HG02938 (cell line): ENCODE measurements around the gene TDG.

Experiments used
- ATAC-seq: cut with Tn5 transposase; IDR thresholded peaks from one replicate; pipeline ENCODE4 v1.9.1; 2021; ENCODE audit warnings: mild to moderate bottlenecking, moderate library complexity; ENCODE audit not compliant: unreplicated experiment

The TDG gene

DNA sequence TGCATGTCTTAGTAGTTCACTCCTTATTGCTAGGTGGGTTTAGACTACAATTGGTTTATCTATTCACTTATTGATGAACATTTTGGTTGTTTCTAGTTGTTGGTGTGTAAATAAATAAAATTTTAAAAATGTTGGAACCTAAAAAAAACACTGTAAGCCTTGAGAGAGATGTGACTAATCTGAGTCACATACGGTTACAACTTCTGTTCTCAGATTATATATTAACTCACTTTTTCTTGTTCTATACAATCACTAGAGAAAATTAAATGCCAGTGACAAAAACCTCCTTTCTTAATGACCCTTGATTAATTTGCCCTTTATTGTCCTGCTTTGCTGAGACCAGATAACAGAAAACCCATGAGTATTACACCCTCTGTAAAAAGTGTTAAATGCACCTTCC lies 7.1 kb upstream of the TDG start:
- ATAC-seq, result no peak

DNA sequence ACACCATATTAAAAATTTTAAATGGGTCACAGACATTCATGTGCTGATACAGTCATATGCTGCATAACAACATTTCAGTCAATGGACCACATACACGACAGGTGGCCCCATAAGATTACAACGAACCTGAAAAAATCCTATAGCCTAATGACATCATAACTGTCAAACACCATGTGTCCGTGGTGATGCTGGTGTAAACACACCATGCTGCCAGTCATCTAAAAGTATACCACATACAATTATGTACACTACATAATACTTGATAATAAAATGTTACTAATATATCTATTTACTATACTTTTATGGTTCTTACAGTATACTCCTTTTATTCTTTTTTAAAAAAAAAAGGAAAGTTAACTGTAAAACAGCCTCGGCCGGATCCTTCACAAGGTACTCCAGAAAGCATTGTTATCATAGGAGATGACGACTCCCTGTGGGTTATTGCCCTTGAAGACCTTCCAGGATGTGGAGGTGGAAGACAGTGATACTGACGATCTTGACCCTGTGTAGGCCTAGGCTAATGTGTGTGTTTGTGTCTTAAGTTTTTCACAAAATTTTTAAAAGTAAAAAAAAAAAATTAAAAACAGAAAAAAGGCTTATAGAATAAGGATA lies 5.0 kb upstream of the TDG start:
- no peak for ATAC-seq

DNA sequence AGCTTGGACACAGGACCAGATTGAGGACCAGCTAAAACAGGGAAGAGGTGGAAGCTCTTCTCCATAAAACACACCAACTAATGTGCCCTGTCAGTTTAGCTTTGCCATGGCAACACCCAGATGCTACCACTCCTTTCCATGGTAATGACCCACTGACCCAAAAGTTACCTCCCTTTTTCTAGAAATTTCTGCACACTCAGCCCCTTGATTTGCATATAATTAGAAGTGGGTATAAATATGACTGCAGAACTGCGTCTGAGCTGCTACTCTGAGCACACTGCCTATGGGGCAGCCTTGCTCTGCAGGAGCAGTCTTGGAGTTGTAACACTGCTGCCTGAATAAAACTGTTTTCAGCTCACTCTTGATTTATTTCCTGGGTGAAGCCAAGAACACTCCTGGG lies 3.2 kb upstream of the TDG start:
- no peak for ATAC-seq

GRCh38 chr12:103964805-103965204 lies 867 bp upstream of the TDG start:
- no peak for ATAC-seq

- no peak for ATAC-seq
Observed at GRCh38 chr12:103965255-103965589, 450 bp upstream of the TDG start.

DNA sequence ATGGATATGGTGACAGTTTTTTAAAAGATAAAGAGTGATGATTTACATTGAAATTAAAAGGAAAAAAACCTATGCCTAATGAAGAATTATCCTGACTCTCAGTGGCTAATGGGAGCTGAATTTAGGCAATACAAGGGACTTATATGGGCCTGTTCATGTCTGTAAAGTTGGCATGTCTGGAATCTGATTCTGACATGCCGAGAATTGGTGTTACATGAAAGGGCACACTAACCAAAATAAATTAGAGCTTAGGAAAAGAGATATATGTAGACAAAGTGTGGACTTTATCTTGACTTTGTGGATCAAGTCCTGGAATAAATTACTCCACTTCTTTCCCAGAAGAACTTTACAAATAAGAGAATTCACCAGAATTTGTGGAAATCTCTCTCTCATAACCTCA lies 1.1 kb downstream of the TDG start:
- ATAC-seq, result no peak

- ATAC-seq, result no peak
Observed at GRCh38 chr12:103969391-103969790, 3.7 kb downstream of the TDG start.

DNA sequence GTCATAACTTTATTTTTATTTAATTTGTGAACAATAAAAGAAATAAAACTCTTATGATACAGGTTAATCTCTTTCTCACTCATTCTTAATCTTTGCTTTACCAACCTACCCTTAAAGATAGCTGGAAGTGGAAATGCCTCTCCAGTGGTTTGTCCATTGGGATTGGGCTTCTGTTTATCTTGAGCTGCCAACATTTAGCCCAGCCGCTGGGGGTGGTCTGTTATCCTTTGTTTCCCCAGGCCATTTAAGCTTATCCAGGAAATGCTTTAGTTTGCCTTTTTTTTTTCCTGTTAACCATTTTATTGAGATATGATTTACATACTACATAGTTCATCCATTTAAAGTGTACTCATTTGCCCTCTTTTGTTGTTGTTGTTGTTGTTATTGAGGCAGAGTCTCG lies 8.2 kb downstream of the TDG start:
- no peak for ATAC-seq

DNA sequence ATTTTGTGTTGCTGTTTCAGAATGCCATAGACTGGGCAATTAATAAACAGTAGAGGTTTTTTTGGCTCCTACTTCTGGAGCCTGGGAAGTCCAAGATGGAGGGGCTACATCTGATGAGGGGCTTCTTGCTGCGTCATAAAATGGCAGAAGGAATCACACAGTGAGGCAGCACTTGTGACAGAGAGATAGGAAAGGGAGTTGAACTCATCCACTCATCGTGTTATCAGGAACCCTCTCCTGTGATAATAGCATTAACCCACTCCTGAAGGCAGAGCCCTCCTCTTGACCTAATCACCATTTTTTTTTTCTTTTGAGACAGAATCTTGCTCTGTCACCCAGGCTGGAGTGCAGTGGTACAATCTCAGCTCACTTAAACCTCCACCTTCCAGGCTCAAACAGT lies 9.7 kb downstream of the TDG start:
- ATAC-seq, result no peak

DNA sequence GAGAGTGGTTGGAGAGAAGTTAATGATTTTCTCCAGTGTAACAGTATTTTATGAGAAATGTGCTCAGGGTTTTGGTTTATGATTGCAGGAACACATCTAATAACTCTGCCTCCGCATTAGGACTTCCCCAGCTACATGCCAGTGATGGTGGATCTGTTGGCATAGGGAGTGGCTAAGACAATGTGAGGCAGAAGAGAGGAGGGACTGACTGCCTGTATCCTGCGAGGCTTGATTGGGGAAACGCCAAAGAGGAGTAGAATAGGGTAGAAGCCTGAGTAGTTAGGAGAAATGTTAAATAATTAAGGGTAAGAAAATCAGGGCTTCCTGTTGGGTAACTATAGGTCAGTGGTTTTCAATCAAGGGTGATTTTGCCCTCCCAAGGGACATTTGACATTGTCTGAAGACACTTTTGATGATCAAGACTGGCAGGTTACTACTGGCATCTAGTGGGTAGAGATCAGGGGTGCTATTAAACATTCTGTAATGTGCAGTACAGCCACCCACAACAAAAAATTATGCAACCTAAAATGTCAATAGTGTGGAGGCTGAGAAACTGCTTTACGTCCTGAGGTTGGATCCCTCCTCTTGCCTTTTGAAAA lies 12.8 kb downstream of the TDG start:
- ATAC-seq, result no peak

- ATAC-seq, result no peak
Observed at GRCh38 chr12:103986829-103987228, 21.2 kb downstream of the TDG start.

- no peak for ATAC-seq
Observed at GRCh38 chr12:103994235-103994634, 28.6 kb downstream of the TDG start.

DNA sequence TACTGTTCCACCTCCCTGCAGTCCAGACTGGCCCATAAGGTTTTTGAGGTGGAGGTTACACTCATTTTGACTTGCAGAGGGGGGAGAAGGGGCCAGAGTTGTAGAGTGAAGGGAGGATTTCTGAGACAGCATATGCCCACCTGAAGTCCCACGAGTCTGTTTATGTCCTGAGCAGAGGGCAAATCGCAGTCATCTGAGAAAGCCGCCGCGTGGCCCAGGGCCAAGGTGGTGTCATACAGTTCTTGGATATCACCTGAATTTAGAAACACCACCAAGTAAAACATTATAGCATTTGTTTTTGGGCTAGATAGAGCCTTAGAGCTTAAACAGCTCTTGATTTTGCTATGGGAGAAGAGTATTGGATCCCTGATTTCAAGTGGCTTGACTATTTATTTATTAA lies 30.9 kb downstream of the TDG start:
- no peak for ATAC-seq

DNA sequence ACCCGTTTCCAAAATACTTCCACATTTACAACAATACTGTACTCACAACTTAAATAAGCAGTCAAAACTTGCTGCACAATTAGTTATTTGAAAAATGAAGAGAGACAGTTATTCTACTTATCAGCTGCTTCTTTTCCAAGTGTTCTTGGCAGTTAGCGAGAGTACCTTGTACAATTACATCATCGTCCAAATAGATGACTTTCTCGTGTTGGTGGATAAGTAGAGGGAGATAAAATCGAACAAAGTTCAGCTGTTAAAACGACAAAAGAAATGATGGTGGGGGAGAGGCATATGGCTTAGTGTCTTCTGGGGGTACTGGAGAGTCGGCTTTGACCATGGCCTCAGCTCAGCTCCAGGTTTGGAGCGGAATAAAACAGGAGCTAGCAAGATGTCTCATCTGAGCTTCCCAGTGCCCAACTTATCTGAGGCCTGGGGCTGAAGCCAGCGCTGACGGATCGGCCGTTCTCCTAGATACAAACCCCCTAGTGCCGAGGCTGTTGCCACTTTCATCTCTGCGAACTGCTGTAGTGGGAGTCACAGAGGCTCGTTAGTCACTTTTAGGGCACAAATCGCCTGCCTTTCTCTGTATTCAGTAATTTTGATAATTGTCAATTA lies 31.7 kb downstream of the TDG start:
- no peak for ATAC-seq

DNA sequence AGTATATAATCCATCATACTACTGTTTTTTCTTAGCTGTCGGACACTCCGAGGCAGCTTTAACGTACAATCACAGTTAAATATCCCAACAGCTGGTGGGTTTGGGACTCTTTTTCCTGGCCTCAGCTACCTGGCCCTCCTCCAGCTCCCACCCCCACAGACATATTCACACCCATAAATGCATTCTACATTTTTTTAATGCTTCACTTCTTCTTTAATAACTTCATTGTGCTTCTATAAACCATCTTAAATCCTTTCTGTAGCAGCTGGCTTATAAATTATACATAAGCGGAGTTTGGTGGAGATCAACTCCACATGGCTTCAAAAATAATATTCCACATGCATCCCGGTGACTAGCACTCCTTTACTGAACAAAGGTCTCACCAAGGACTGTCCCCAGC lies 33.3 kb downstream of the TDG start:
- ATAC-seq, result no peak

- ATAC-seq, result no peak
Observed at GRCh38 chr12:104000807-104001434, 35.2 kb downstream of the TDG start.

DNA sequence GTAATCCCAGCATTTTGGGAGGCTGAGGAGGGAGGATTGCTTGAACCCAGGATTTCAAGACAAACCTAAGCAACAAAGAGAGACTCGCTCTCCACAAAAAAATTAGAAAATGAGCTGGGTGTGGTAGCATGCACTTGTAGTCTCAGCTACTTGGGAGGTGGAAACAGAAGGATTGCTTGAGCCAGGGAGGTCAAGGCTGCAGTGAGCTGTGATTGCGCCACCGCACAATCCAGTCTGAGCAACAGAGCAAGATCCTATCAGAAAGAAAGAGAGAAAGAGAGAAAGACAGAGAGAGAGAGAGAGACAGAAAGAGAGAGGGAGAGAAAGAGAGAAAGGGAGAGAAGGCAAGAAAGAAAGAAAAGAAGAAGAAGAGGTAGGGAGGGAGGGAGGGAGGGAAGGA lies 37.0 kb downstream of the TDG start:
- ATAC-seq, result no peak

GRCh38 chr12:104003596-104003995 lies 37.9 kb downstream of the TDG start:
- ATAC-seq, result no peak

GRCh38 chr12:104006929-104007328 lies 41.3 kb downstream of the TDG start:
- ATAC-seq, result no peak

- no peak for ATAC-seq
Observed at GRCh38 chr12:104010121-104010520, 44.4 kb downstream of the TDG start.

GRCh38 chr12:104010606-104011169 lies 45.0 kb downstream of the TDG start:
- no peak for ATAC-seq

GRCh38 chr12:104011253-104011652 lies 45.6 kb downstream of the TDG start:
- ATAC-seq, result no peak
